K562 (cell line): ENCODE results near the gene NIPAL3. TPM values are rescaled to one million over a fixed set of nuclear protein-coding genes. Genes with fewer than 3 reads are reported as not detected.

Experiments
- ARID4B ChIP-seq: sonication (generic); formaldehyde crosslinking; IDR thresholded peaks from 2 replicates; pipeline ENCODE4 v1.8.0; 2022; ENCODE audit warnings: mild to moderate bottlenecking, missing genetic modification reagents
- CBFB ChIP-seq: sonication (generic); formaldehyde crosslinking; IDR thresholded peaks from 2 replicates; pipeline ENCODE4 v1.4.0; 2020; ENCODE audit warnings: mild to moderate bottlenecking, missing genetic modification reagents
- HNRNPK ChIP-seq: fragments of 200-400 bp; formaldehyde crosslinking; IDR thresholded peaks from one replicate; pipeline ENCODE4 v1.6.1; 2018; ENCODE audit warnings: mild to moderate bottlenecking, low read depth, low read length; ENCODE audit not compliant: poor library complexity, severe bottlenecking
- MGA ChIP-seq: fragments of 450-650 bp; IDR thresholded peaks from 2 replicates; pipeline ENCODE4 v1.6.1; 2016; ENCODE audit warnings: mild to moderate bottlenecking, moderate library complexity
- MYBL2 ChIP-seq, 2 experiments: fragments of 450-650 bp in 1 of 2; sonication (generic) in 1 of 2; formaldehyde crosslinking in 1 of 2; IDR thresholded peaks; 2 replicates each; pipeline versions ENCODE4 v1.6.1 to v1.8.1; 2017 to 2022; ENCODE audit warnings: borderline replicate concordance in 1 of 2, inconsistent platforms in 1 of 2, low read depth in 1 of 2, mild to moderate bottlenecking in 1 of 2, missing genetic modification reagents in 1 of 2, moderate library complexity in 1 of 2
- STAT5B ChIP-seq: fragments of 250-450 bp; sonication (Bioruptor Pico); IDR thresholded peaks from 2 replicates; pipeline ENCODE4 v1.8.0; 2021; ENCODE audit warnings: mild to moderate bottlenecking, inconsistent platforms
- TSC22D4 ChIP-seq: fragments of 450-650 bp; IDR thresholded peaks from 2 replicates; pipeline ENCODE4 v1.6.1; 2016; ENCODE audit warnings: missing genetic modification characterization, missing biosample characterization, control low read depth
- ZNF24 ChIP-seq: fragments of 450-650 bp; IDR thresholded peaks from 2 replicates; pipeline ENCODE4 v1.6.1; 2016
- ZNF384 ChIP-seq: IDR thresholded peaks from 2 replicates; pipeline ENCODE4 v1.6.1; 2012; ENCODE audit warnings: low read depth, low read length, improper control_type of control experiment
- polyA plus RNA-seq, 8 experiments: library from polyadenylated mRNA; depleted of rRNA in 4 of 8; stranded (reverse) in 5 of 8; unstranded in 3 of 8; fragments of >200 nt; fragmentation: Nextera tagmentation in 2 of 8; fragmentation: Illumina TruSeq in 1 of 8; extraction: Ambion mirVana in 2 of 8; extraction: Trizol in 1 of 8; gene quantifications; 2 replicates each; pipeline versions ENCODE4 v1.2.1 to v1.2.3, GENCODE V29; 2011 to 2014; ENCODE audit warnings: inconsistent platforms in 1 of 8, missing spikeins in 1 of 8
- total RNA-seq, 7 experiments: library from RNA; depleted of rRNA in 6 of 7; stranded (reverse); fragments of >200 nt in 6 of 7; fragmentation: Illumina TruSeq in 2 of 7; extraction: Trizol in 2 of 7; gene quantifications; 2 replicates each; pipeline versions ENCODE4 v1.2.1 to v1.2.3, GENCODE V29; 2011 to 2021; ENCODE audit warnings: low replicate concordance in 1 of 7
- TF ChIP-seq, protein P1 (sequence below), 2 experiments: fragments of 450-650 bp; IDR thresholded peaks; 2 replicates each; pipeline ENCODE4 v1.6.1; 2016

The NIPAL3 gene
- total and polyA plus RNA-seq, 9 of the 15 experiments (the other 6 are each of a cell fraction or from before 2014, with no cell fraction given), result 10.5 to 26.3 (median 16.0) TPM

GRCh38 chr1:24415334-24415909, at the start of gene NIPAL3 (continued):
- peak; percentile 86 for TF ChIP-seq MGA
- no peak for TF ChIP-seq TSC22D4 (tag)
- TF ChIP-seq HNRNPK, result no peak
- TF ChIP-seq ZNF384, result peak; percentile 40; the same call in 1 of the 2 replicates
- TF ChIP-seq ZNF24, result no peak
- TF ChIP-seq CBFB (CRISPR knock-in tag), result no peak
- TF ChIP-seq STAT5B, result no peak
- TF ChIP-seq ARID4B, result no peak
- TF ChIP-seq, protein P1, sequence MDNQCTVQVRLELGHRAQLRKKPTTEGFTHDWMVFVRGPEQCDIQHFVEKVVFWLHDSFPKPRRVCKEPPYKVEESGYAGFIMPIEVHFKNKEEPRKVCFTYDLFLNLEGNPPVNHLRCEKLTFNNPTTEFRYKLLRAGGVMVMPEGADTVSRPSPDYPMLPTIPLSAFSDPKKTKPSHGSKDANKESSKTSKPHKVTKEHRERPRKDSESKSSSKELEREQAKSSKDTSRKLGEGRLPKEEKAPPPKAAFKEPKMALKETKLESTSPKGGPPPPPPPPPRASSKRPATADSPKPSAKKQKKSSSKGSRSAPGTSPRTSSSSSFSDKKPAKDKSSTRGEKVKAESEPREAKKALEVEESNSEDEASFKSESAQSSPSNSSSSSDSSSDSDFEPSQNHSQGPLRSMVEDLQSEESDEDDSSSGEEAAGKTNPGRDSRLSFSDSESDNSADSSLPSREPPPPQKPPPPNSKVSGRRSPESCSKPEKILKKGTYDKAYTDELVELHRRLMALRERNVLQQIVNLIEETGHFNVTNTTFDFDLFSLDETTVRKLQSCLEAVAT (IDR thresholded peaks at IDR 0.05), result peak; percentile 8 to 90; a peak in 1 of 4 replicates
- no peak; the same call in 1 of the 2 replicates for TF ChIP-seq MYBL2 (IDR thresholded peaks at IDR 0.05; ENCODE audit: low read depth)
- TF ChIP-seq MYBL2 (CRISPR knock-in tag; IDR thresholded peaks at IDR 0.05; ENCODE audit: borderline replicate concordance), result no peak
